Activated naive CD4-positive, alpha-beta T cell treated with anti-CD3 and anti-CD28 coated beads, Interleukin-2, amount 10 ng/mL, durations not matched to agents 7 days and 5 days (primary cell): ENCODE data around the gene CGN.

Experiments used
- CTCF ChIA-PET: fragments of 350-600 bp; sonication (Branson Sonifier 250); formaldehyde crosslinking; loops from one replicate; lab custom pipeline; 2021; ENCODE audit warnings: antibody characterized with exemption; lab: Charles Lee
- DNase-seq: peaks from one replicate; pipeline ENCODE4 v3.0.0-alpha.2; 2020
- H3K27ac Mint-ChIP-seq: one replicate; pipeline ENCODE4 v1.8.0; 2021; ENCODE audit warnings: mild to moderate bottlenecking, moderate library complexity, mixed read lengths
- H3K27me3 Mint-ChIP-seq: one replicate; pipeline ENCODE4 v1.8.0; 2021; ENCODE audit warnings: mild to moderate bottlenecking, mixed read lengths
- H3K36me3 Mint-ChIP-seq: one replicate; pipeline ENCODE4 v1.8.0; 2021; ENCODE audit warnings: mixed read lengths
- H3K4me1 Mint-ChIP-seq: one replicate; pipeline ENCODE4 v1.8.0; 2021; ENCODE audit warnings: mixed read lengths
- H3K4me3 Mint-ChIP-seq: one replicate; pipeline ENCODE4 v1.8.0; 2021; ENCODE audit warnings: mild to moderate bottlenecking, moderate library complexity, mixed read lengths
- H3K9me3 Mint-ChIP-seq: one replicate; pipeline ENCODE4 v1.8.0; 2021; ENCODE audit warnings: mixed read lengths

Gene CGN

DNA sequence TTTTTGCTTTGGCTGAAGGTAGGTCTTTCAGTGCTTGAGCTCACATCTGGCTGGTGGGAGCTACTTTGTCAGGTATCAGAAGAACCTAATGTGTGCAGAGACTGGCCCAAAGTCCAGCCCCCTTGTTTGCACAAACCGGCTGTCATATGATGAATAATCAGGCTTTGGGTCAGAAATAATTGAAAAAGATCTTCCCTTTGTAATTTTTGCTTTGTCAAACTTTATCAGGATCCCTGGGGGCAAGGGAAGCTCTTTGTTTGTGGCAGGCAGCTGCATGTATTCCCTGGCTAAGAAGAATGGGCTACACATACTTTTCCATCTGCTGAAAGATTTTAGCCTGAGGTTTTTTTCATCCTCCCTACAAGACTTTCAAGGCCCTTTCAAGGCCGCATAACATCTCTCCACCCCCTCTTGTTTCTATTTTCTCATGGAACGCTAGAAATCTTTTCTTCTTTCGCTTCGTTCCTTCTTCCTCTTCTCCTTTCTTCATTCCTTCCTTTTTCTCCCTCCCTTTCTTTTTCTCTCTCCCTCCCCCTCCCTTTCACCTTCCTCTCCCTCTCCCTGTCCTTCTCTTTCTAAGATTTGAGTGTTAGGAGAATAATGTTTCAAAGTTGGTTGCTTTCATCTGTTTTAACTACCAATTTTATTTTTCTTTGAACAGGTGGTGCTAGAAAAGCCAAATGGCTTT, 54.5 kb downstream of the CGN start:
- Mint-ChIP-seq H3K9me3 (no peaks in the 10 kb centered on the region), H3K27me3 (peaks cover 4% of the 10 kb centered on the region), H3K4me3 (no peak overlapping the region), H3K4me1 (peaks cover 2% of the 10 kb centered on the region), H3K27ac (no peak overlapping the region), H3K36me3 (no peaks in the 10 kb centered on the region)
- DNase-seq: no peak
- CTCF ChIA-PET: interaction anchor here (1.1 to 1.4 kb wide), 2 partner anchors 12 to 169 kb away, joined by 3 read pairs; no protein-coding TSS in a partner anchor

DNA sequence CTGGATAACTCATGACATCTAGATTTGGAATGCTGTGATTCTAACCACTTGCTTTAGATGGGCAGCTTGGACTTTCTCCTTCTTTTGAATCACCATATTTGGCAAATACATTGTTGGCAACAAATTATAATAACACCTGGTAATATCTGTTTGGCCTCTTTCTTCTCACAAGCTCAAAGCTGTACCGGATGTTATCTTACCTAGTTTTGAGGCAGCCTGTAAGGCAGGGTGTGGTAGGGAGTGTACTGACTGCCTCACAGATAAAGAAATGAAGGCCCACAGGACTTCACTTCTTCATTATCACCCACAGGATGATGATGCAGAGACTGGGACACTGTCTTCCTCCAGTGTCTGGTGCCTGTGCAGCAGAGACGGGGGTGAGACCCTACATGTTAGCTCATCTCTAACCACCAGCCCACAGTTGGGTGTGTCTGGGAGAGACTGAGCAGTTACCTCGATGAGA, 57.5 kb downstream of the CGN start:
- peak overlapping the region; percentile 26 for H3K27ac Mint-ChIP-seq

DNA sequence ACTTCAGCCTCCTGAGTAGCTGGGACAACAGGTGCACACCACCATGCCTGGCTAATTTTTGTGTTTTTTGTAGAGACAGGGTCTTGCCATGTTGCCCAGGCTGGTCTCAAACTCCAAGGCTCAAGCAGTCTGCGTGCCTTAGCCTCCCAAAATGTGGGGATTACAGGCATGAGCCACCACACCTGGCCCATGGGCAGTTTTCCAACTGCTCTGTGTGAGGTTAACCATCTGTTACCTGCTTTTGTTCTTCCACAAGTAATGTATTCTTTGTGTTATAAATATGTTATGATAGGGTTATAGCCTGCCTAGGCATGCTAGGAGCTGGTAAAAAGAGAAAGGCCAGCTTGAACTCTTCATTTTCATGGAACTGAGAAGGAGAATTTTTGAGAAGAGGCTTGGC, 59.6 kb downstream of the CGN start:
- Mint-ChIP-seq H3K4me1 (peaks cover 9% of the 10 kb centered on the region), H3K4me3 (no peak overlapping the region), H3K27me3 (no peaks in the 10 kb centered on the region), H3K36me3 (peaks cover 2% of the 10 kb centered on the region), H3K9me3 (no peaks in the 10 kb centered on the region), H3K27ac (no peak overlapping the region)
- CTCF ChIA-PET: interaction anchor here (1.6 kb wide), 1 partner anchor 23 kb away, joined by 3 read pairs; no protein-coding TSS in a partner anchor
- no peak for DNase-seq

More for the DNA sequence above, 57.5 kb downstream of the CGN start:
- no peak for DNase-seq
- Mint-ChIP-seq H3K27me3 (peaks cover 4% of the 10 kb centered on the region), H3K36me3 (no peaks in the 10 kb centered on the region), H3K9me3 (no peaks in the 10 kb centered on the region), H3K4me3 (no peak overlapping the region), H3K4me1 (peaks cover 2% of the 10 kb centered on the region)
- CTCF ChIA-PET: no interaction called here

DNA sequence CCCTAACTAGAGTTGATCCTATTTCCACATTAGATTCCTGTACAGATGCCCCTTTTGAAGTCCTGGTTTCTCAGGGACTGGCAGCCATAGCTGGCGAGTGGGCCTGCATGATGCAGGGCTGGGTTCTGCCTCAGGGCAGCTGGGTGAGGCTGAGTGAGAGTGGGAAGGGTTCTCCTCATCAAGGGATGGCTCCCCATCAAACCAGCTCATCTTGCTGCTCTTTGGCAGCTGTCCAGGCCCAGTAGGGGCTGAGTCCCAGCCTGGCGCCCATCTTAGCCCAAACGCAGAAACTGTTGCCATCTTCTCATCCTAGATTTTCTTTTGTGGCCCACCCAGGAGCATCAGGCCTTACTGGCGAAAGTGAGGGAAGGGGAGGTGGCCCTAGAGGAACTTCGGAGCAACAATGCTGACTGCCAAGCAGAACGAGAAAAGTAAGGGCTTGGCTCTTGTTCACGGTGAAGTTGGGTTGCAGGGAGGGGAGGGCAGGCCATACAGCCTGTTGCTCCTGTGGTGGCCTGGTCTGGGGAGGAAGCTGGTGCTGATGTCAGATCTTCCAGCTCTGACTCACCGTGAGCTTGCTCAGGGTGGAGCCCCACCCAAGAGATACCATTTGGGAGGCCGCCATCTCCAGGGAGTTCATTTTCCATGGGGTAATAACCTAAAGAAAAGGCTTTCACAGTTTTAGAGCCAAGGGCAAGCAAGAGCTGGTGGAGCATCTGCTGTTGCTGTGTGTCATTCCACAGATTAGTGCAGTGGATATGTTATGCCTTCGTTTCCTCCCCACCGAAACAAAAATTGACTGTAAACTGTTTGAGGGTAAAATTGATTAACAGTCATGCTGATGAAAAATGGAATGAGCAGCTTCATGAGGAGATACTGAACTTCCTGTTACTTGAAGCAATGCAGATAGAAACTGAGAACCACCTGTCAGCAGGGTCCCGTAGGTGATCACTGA, 63.7 kb downstream of the CGN start:
- DNase-seq: no peak
- no peak overlapping the region for H3K4me3 Mint-ChIP-seq
- no peak overlapping the region for H3K27ac Mint-ChIP-seq
- H3K9me3 Mint-ChIP-seq: no peaks in the 10 kb centered on the region
- H3K27me3 Mint-ChIP-seq: no peaks in the 10 kb centered on the region
- peaks cover 6% of the 10 kb centered on the region for H3K4me1 Mint-ChIP-seq
- CTCF ChIA-PET: interaction anchor here (1.9 kb wide), 1 partner anchor 19 kb away, joined by 5 read pairs; no protein-coding TSS in a partner anchor
- peaks cover 2% of the 10 kb centered on the region for H3K36me3 Mint-ChIP-seq

DNA sequence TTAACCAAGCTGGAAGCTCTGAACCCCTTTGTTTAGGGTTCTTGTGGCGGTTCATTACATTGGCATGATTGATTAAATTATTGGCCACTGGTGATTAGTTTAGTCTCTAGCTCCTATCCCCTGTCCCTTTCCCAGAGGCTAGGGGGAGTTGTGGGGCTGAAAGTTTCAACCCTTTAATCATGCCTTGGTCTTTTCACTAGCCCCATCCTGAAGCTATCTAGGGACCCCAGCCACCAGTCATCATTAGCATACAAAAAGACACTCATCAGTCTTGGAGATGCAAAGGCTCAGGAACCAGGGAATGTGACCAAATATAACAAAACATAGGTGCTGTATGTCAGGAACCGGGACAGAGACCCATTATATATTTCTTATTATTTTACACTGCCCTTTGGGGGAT, 66.0 kb downstream of the CGN start:
- Mint-ChIP-seq H3K27ac (no peak overlapping the region), H3K4me3 (no peak overlapping the region), H3K36me3 (peaks cover 2% of the 10 kb centered on the region), H3K4me1 (peaks cover 6% of the 10 kb centered on the region), H3K9me3 (no peaks in the 10 kb centered on the region), H3K27me3 (no peaks in the 10 kb centered on the region)
- DNase-seq: no peak
- CTCF ChIA-PET: interaction anchor here (0.5 to 1.7 kb wide), 3 partner anchors 12 to 46 kb away, joined by 3 to 4 read pairs (median 3); no protein-coding TSS in a partner anchor

DNA sequence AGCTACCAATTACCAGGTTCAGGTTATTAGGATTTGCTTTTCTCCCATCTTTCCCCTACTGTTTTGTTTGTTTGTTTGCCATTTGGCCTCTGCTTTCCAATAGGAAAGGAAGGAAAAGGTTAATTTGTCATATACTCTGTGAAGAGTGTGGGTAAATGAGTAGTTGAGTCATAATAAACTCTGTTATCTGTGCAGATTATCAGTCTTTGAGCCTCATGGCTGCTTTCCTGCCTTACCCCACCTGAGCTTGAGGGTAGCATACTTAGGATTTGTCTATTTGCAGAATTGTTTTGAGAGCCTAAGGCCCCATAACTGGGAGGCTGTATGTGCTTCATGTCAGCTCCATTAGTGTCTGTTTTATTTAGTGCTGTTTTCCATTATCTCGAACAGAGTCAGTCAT, 67.8 kb downstream of the CGN start:
- Mint-ChIP-seq H3K27me3 (no peaks in the 10 kb centered on the region), H3K36me3 (peaks cover 2% of the 10 kb centered on the region), H3K4me1 (peaks cover 6% of the 10 kb centered on the region), H3K4me3 (no peak overlapping the region), H3K9me3 (no peaks in the 10 kb centered on the region), H3K27ac (no peak overlapping the region)
- CTCF ChIA-PET: interaction anchor here (0.9 to 1.7 kb wide), 2 partner anchors 14 to 15 kb away, joined by 3 read pairs; no protein-coding TSS in a partner anchor
- no peak for DNase-seq

DNA sequence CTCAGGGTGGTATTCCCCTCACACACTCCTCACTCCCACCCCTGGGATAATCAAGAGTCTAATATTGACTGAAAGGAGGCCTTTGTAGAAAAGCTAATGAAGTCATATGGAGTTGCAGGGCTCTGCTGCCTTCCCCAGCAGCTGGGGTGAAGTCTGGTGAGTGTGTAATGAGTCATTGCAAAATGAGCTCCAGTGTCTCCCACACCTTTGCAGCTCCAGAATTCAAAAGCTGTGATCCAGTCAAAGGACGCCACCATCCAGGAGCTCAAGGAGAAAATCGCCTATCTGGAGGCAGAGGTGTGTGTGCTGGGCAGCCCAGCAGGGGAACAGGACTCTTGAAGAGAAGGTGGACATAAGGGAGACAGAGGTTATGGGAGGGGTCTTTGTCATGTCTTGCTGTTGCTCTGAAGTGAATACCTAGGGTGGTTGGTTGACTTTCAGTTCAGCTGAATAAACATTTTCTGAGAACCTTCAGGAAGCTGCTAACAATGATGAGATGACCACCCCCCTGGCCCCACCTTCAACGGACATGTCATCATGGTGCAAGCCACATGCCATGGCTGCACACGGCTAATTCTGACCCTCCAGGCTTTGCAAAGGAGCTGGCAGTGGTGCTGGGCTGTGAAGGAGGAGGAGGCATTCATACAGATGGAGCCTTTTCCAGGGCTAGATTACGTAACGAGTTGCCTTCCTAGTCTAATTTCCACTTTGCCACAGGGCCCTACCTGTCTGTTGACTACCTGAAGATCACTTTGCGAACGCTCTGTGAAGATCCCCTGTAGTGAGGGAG, 68.4 kb downstream of the CGN start:
- no peaks in the 10 kb centered on the region for H3K9me3 Mint-ChIP-seq
- H3K4me3 Mint-ChIP-seq: no peak overlapping the region
- CTCF ChIA-PET: interaction anchor here (0.6 to 0.9 kb wide), 2 partner anchors 14 to 46 kb away, joined by 3 read pairs; no protein-coding TSS in a partner anchor
- DNase-seq: no peak
- no peaks in the 10 kb centered on the region for H3K27me3 Mint-ChIP-seq
- peaks cover 4% of the 10 kb centered on the region for H3K4me1 Mint-ChIP-seq
- H3K27ac Mint-ChIP-seq: no peak overlapping the region
- no peaks in the 10 kb centered on the region for H3K36me3 Mint-ChIP-seq

DNA sequence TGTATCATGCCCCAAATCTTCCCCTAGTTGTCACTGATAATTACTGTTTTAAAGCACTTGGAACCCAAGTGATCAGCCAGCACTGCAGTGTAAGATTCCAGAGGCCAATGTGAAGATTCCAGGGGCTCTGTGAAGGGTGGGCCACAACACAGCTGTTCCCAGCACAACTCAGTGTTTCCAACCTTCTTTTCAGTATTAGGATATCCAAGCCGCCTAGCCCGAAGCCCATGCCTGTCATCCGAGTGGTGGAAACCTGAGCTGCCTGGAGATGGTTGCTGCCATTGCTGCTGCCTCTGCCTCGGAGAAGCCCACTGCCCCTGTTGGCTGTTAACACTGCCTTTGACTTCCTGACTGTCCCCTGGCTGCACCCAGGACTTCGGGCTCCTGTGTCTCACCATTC, 70.3 kb downstream of the CGN start:
- H3K27ac Mint-ChIP-seq: no peak overlapping the region
- no peak for DNase-seq
- CTCF ChIA-PET: no interaction called here

DNA sequence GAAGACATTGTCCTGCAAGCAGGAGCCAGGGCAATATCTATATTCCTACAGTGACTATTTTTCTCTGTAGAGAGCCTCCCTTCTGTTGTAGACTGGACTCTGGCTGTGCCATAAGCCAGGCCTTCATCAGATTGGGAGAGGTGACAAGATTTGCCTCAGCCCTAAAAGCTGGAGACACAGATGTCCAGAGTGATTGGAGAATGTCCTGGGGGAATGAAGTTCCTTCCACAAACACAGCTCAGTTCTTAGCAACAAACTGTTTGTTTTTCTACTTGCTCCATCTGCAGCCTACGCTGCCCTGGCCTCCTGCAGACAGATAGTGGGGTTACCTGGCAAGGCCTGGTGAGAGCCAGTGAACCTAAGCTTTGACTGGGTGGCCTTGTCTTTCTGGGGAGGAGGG, 70.7 kb downstream of the CGN start:
- CTCF ChIA-PET: no interaction called here
- DNase-seq: no peak
- Mint-ChIP-seq H3K9me3 (no peaks in the 10 kb centered on the region), H3K27me3 (no peaks in the 10 kb centered on the region), H3K27ac (no peak overlapping the region), H3K4me3 (no peak overlapping the region), H3K4me1 (no peaks in the 10 kb centered on the region), H3K36me3 (no peaks in the 10 kb centered on the region)

More for the DNA sequence above, 70.3 kb downstream of the CGN start:
- H3K4me3 Mint-ChIP-seq: no peak overlapping the region
- no peaks in the 10 kb centered on the region for H3K9me3 Mint-ChIP-seq
- no peaks in the 10 kb centered on the region for H3K36me3 Mint-ChIP-seq
- H3K4me1 Mint-ChIP-seq: no peaks in the 10 kb centered on the region
- no peaks in the 10 kb centered on the region for H3K27me3 Mint-ChIP-seq

DNA sequence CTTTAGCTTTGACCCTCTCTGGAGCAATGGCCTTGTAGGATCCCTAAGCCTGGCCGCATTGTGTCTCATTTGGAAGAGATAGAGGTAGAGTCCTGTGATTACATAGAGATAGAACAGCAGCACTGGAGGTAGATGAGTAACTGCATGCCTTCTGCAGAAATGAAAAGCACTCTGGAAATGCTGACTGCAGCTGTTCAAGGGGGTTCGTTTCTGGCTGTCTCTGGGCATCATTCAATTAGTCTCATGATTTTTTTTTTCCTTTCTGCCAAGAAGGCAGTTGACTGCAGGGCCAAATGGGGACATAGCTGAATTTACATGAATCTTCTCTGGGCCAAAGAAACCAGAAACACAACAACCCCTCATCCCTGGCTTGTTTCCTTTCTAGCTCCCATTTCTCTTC, 72.6 kb downstream of the CGN start:
- H3K36me3 Mint-ChIP-seq: no peaks in the 10 kb centered on the region
- H3K27ac Mint-ChIP-seq: no peak overlapping the region
- H3K27me3 Mint-ChIP-seq: peaks cover 4% of the 10 kb centered on the region
- H3K4me3 Mint-ChIP-seq: no peak overlapping the region
- DNase-seq: no peak
- H3K9me3 Mint-ChIP-seq: no peaks in the 10 kb centered on the region
- H3K4me1 Mint-ChIP-seq: no peaks in the 10 kb centered on the region
- CTCF ChIA-PET: interaction anchor here (1.0 kb wide), 1 partner anchor 10 kb away, joined by 4 read pairs; no protein-coding TSS in a partner anchor

DNA sequence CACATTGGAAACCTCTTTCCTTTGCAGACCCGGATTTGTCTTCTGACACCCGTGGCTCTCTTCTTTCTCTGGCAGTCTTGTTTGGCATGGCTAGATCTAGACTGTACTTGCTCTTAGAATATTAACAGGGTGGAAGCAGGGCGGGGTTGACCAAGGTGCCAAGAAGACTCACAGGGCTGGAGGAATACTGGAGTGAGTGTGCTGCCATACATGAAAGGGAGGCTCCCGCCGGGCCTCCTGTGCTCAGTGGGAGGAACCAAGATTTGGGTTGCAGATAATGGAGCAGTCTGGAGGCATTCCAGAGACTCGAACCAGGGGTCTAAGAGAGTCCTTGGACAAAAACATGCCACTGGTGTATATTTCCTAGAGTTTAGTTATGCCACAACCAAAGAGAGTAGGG, 73.1 kb downstream of the CGN start:
- H3K27ac Mint-ChIP-seq: no peak overlapping the region
- CTCF ChIA-PET: no interaction called here
- no peak for DNase-seq
- no peak overlapping the region for H3K4me3 Mint-ChIP-seq
- H3K4me1 Mint-ChIP-seq: no peaks in the 10 kb centered on the region
- H3K36me3 Mint-ChIP-seq: no peaks in the 10 kb centered on the region
- H3K27me3 Mint-ChIP-seq: peaks cover 4% of the 10 kb centered on the region
- no peaks in the 10 kb centered on the region for H3K9me3 Mint-ChIP-seq

DNA sequence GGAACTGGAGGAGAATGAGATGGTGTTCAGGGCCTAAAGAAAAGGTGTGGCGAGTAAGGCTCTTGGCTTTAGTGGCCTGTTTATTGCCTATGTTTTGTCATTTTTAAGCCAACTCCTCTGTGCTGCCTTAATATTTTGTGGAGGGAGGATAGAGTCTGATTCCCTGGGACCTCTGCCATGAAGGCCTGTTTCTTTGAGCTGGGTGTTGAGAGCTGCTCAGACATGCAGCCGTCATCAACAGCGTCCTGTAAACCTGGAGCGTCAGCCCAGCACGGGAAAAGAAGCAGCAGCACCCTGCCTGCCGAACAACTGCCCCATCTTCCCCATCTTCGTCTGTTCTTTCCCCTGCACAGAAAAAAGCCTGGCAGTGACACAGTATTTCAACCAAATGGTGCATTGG, 73.6 kb downstream of the CGN start:
- Mint-ChIP-seq H3K9me3 (no peaks in the 10 kb centered on the region), H3K36me3 (no peaks in the 10 kb centered on the region), H3K27ac (no peak overlapping the region), H3K4me3 (no peak overlapping the region), H3K4me1 (no peaks in the 10 kb centered on the region), H3K27me3 (peaks cover 4% of the 10 kb centered on the region)
- CTCF ChIA-PET: no interaction called here
- DNase-seq: no peak

DNA sequence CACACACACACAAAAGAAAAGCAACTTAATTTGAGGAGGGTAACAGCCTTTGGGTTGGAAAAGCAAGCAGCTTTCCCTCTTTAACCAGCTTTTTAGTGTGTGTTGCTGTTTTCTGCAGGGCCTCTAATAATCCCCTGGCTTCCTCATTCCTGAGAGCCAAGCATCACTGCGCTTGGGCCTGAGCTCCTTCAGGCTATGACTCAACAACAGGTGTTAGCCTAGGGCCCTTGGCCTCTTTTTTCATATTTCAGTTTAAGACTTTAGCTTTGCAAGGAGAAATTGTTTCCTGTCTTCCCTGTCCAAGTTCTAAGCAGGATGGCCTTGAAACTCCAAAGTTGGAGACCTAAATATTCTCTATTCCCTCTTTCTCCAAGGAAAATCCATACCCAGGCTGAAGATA, 74.4 kb downstream of the CGN start:
- Mint-ChIP-seq H3K27me3 (peaks cover 8% of the 10 kb centered on the region), H3K4me3 (no peak overlapping the region), H3K4me1 (no peaks in the 10 kb centered on the region), H3K27ac (no peak overlapping the region), H3K9me3 (no peaks in the 10 kb centered on the region), H3K36me3 (no peaks in the 10 kb centered on the region)
- DNase-seq: no peak
- CTCF ChIA-PET: interaction anchor here (0.7 to 0.8 kb wide), 2 partner anchors 9 to 52 kb away, joined by 3 to 4 read pairs; no protein-coding TSS in a partner anchor
